ENCODE measurements around the gene CYB5RL. TPM values are rescaled to one million over a fixed set of nuclear protein-coding genes. Genes with fewer than 3 reads are reported as not detected.

CYB5RL gene
- total and polyA plus RNA-seq, 2 of the 8 experiments (the other 6 are each of a cell fraction or from before 2014, with no cell fraction given) = 13.2 to 14.1 TPM

DNA sequence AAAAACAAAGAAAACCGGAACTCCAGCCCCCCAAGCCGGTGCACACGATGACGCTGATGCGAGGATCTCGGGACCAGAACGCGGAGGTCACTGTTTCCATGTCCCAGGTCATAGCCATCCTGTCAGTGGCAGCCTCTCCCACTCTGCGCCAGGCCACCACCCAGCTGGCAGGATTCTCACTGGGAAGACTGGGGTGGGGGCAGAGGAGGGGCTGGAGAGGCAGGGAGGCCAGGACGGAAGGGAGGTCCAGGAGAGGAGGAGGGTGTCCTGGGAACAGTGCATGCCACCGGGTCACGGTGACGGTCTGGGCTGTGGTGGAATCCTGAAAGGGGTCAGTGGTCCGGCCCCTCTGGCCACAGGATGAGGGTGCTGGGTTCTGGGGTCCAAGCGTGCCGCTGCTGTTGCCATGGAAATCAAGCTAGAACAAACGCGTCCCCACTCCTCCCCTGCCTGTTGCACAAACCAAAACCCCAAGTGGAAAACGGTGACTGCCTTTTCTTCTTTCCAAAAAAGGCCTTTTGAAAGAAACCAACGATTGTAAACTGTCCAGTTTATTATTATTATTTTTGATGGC, 26.2 kb upstream of the CYB5RL start:
- no peak for FAIRE-seq
- no peak overlapping the region for H3K9ac ChIP-seq (replicated peaks in 1 of 4; ENCODE audit: extremely low read depth in 1 of 4, low read depth in 3 of 4, low read length in 3 of 4)
- H2AFZ ChIP-seq (ENCODE audit: low read length) = no peak overlapping the region
- no peak overlapping the region for H2BK12ac ChIP-seq (ENCODE audit: low read depth, low read length)
- no peak for DNase-seq (ENCODE audit: low read depth in 1 of 2, low spot score in 2 of 2)
- H2BK15ac ChIP-seq (ENCODE audit: low read length) = no peak overlapping the region
- no peak overlapping the region for H4K5ac ChIP-seq (ENCODE audit: insufficient read length, low read depth, low read length)
- H3K36me3 ChIP-seq (ENCODE audit: control insufficient read depth in 2 of 4, insufficient read depth in 4 of 4, low read length in 3 of 4) = peaks cover 0 to 3% (median 1%) of the 10 kb centered on the region in 4 experiments; a peak in 1 of 8 replicates
- no peaks in the 10 kb centered on the region for H3K27me3 ChIP-seq (replicated peaks in 1 of 4; ENCODE audit: control insufficient read depth in 3 of 4, extremely low read depth in 1 of 4, insufficient read depth in 3 of 4, low read length in 3 of 4)
- H4K20me1 ChIP-seq (replicated peaks in 1 of 2; ENCODE audit: control insufficient read depth in 1 of 2, insufficient read depth in 2 of 2, low read length in 2 of 2) = peaks cover 0 to 11% of the 10 kb centered on the region in 2 experiments
- ChIA-PET CTCF (ENCODE audit: partially characterized antibody) (interaction anchor here (1.2 kb wide), 1 partner anchor 106 kb away, joined by 3 read pairs; no protein-coding TSS in a partner anchor), POLR2A (ENCODE audit: partially characterized antibody) (interaction anchor here (1.1 to 5.3 kb wide), 2 partner anchors 12 to 25 kb away, joined by 3 to 20 read pairs; partner anchors contain the start of genes CYB5RL and MRPL37)
- no peaks in the 10 kb centered on the region for H3K79me2 ChIP-seq (ENCODE audit: control insufficient read depth in 1 of 2, insufficient read depth in 2 of 2, low read length in 2 of 2)
- no peak overlapping the region for H2BK20ac ChIP-seq (ENCODE audit: low read length)
- no peak overlapping the region for H3K18ac ChIP-seq (ENCODE audit: extremely low read depth, low read length)
- no peak overlapping the region for H2BK120ac ChIP-seq (replicated peaks; ENCODE audit: low read depth, low read length)
- no peaks in the 10 kb centered on the region for H3K23me2 ChIP-seq (ENCODE audit: low read depth, low read length)
- no peak overlapping the region for H3K56ac ChIP-seq (replicated peaks; ENCODE audit: insufficient read length, low read depth, low read length)
- TF ChIP-seq POLR2A (IDR thresholded peaks at IDR 0.05; ENCODE audit: control extremely low read depth in 1 of 2, low read depth in 2 of 2, low read length in 2 of 2) = peak in 1 of 2 experiments; percentile 31; a peak in 1 of 3 replicates
- TF ChIP-seq POU5F1 (IDR thresholded peaks at IDR 0.05; ENCODE audit: low read depth, low read length) = no peak
- no peak for TF ChIP-seq JUND (IDR thresholded peaks at IDR 0.05; ENCODE audit: low read length)
- no peak overlapping the region for H4K91ac ChIP-seq (replicated peaks; ENCODE audit: insufficient read length, low read length)
- WGBS, 2 experiments (ENCODE audit: extremely low coverage in 1 of 2, insufficient coverage in 1 of 2, insufficient read length in 1 of 2, insufficient replicate concordance in 2 of 2, low coverage in 1 of 2, low lambda C conversion rate in 2 of 2, missing lambda C conversion rate in 1 of 2) = 95% methylated on average over 18 of the region's 20 CpGs; no CpG with 5 or more reads in 1 of the 2 experiments
- H3K4me1 ChIP-seq (replicated peaks in 1 of 4; ENCODE audit: control insufficient read depth in 3 of 4, insufficient read depth in 4 of 4, low read length in 3 of 4) = peaks cover 0 to 10% (median 6%) of the 10 kb centered on the region in 4 experiments; a peak in 4 of 7 replicates
- H3K9me3 ChIP-seq (ENCODE audit: insufficient read depth in 2 of 2, low read depth in 1 of 2, low read length in 1 of 2) = no peaks in the 10 kb centered on the region
- H3K4me2 ChIP-seq (ENCODE audit: insufficient read depth in 1 of 2, low read depth in 2 of 2, low read length in 2 of 2) = no peak overlapping the region
- H3K27ac ChIP-seq (ENCODE audit: low read depth, low read length) = no peak overlapping the region
- peaks cover 3% of the 10 kb centered on the region; the same call in 1 of the 2 replicates for H3K79me1 ChIP-seq (ENCODE audit: low read depth, low read length)
- no peak overlapping the region for H3K4me3 ChIP-seq (ENCODE audit: extremely low read depth in 1 of 4, insufficient read depth in 2 of 4, low read depth in 3 of 4, low read length in 4 of 4)
- no peak overlapping the region for H4K8ac ChIP-seq (ENCODE audit: extremely low read depth, insufficient read depth, low read length)
- H3K23ac ChIP-seq (ENCODE audit: insufficient read length) = no peak overlapping the region
- no peak overlapping the region for H3K4ac ChIP-seq (replicated peaks; ENCODE audit: insufficient read length, low read depth, low read length)
- H2BK5ac ChIP-seq (ENCODE audit: low read depth, low read length) = no peak overlapping the region; the same call in 1 of the 2 replicates
- H3K14ac ChIP-seq (ENCODE audit: insufficient read length) = no peak overlapping the region
- H2AK5ac ChIP-seq (ENCODE audit: low read depth, low read length) = no peak overlapping the region

Measured in H1 (cell line).